HepG2 (cell line): ENCODE data around the gene RPA1. TPM values are rescaled to one million over a fixed set of nuclear protein-coding genes. Genes with fewer than 3 reads are reported as not detected.
A peak's percentile ranks its signal among the peaks of the same experiment; 100 is the strongest.

ENCODE experiments used
- AHR ChIP-seq: IDR thresholded peaks from 2 replicates; pipeline ENCODE4 v1.6.1; 2018; ENCODE audit warnings: missing genetic modification reagents, missing compliant biosample characterization
- GTF2F1 ChIP-seq: fragments of 150-350 bp; IDR thresholded peaks from 2 replicates; pipeline ENCODE4 v1.6.1; 2014; ENCODE audit warnings: low read length
- HMG20B ChIP-seq: conservative IDR thresholded peaks from 2 replicates; pipeline ENCODE4 v1.6.1; 2016; ENCODE audit warnings: missing genetic modification reagents, missing compliant biosample characterization
- HNRNPLL ChIP-seq: fragments of 200-400 bp; formaldehyde crosslinking; IDR thresholded peaks from 2 replicates; pipeline ENCODE4 v1.6.1; 2017; ENCODE audit warnings: mild to moderate bottlenecking, low read depth, low read length; ENCODE audit not compliant: poor library complexity, severe bottlenecking
- KDM5B ChIP-seq: sonication (generic); formaldehyde crosslinking; IDR thresholded peaks from 2 replicates; pipeline ENCODE4 v1.4.0; 2020; ENCODE audit warnings: missing genetic modification reagents, mild to moderate bottlenecking, borderline replicate concordance
- ONECUT2 ChIP-seq: sonication (generic); formaldehyde crosslinking; IDR thresholded peaks from 2 replicates; pipeline ENCODE4 v1.4.0; 2020; ENCODE audit warnings: missing genetic modification reagents
- ZBTB49 ChIP-seq: sonication (generic); formaldehyde crosslinking; IDR thresholded peaks from 2 replicates; pipeline ENCODE4 v1.4.0; 2020; ENCODE audit warnings: missing genetic modification reagents, borderline replicate concordance
- ZKSCAN8 ChIP-seq: IDR thresholded peaks from 2 replicates; pipeline ENCODE4 v1.6.1; 2016; ENCODE audit warnings: borderline replicate concordance, missing genetic modification reagents, missing compliant biosample characterization
- ZNF343 ChIP-seq: sonication (generic); formaldehyde crosslinking; IDR thresholded peaks from 2 replicates; pipeline ENCODE4 v1.4.0; 2020; ENCODE audit warnings: mild to moderate bottlenecking, missing genetic modification reagents
- ZNF746 ChIP-seq: sonication (generic); formaldehyde crosslinking; IDR thresholded peaks from 2 replicates; pipeline ENCODE4 v1.8.0; 2022; ENCODE audit warnings: mild to moderate bottlenecking, missing genetic modification reagents
- polyA plus RNA-seq, 8 experiments: library from polyadenylated mRNA; depleted of rRNA in 3 of 8; stranded (reverse) in 7 of 8; unstranded in 1 of 8; fragments of >200 nt; fragmentation: Illumina TruSeq in 4 of 8; extraction: Trizol in 4 of 8; gene quantifications; 2 replicates each; pipeline versions ENCODE4 v1.2.1 to v1.2.3, GENCODE V29; 2011 to 2016; ENCODE audit warnings: low read depth in 4 of 8, missing spikeins in 1 of 8, mixed read lengths in 1 of 8; ENCODE audit not compliant: insufficient read depth in 1 of 8
- total RNA-seq, 5 experiments: library from RNA; depleted of rRNA; stranded (reverse); fragments of >200 nt; fragmentation: Illumina TruSeq; extraction: Trizol; gene quantifications; 2 replicates each; pipeline ENCODE4 v1.2.3, GENCODE V29; 2016; ENCODE audit warnings: low read depth in 1 of 5

Gene RPA1
- total and polyA plus RNA-seq, 2 of the 13 experiments (the other 11 are each of a cell fraction or from before 2014, with no cell fraction given): 13.9 to 37.6 TPM

GRCh38 chr17:1907909-1908698 is 78.3 kb downstream of the RPA1 start (continued):
- TF ChIP-seq KDM5B (CRISPR knock-in tag) (0 out of 2 replicates have a peak, but pooled peaks have one; percentile 24), GTF2F1 (no peak), AHR (no peak), ZNF343 (CRISPR knock-in tag) (no peak), ZNF746 (no peak), HMG20B (CRISPR knock-in tag) (no peak), HNRNPLL (peak; percentile 13), ZKSCAN8 (CRISPR knock-in tag) (no peak), ZBTB49 (CRISPR knock-in tag) (no peak), ONECUT2 (CRISPR knock-in tag) (no peak)
